ENCODE measurements around the gene PRCD.

Gene PRCD

GRCh38 chr17:76540381-76541300 is 797 bp downstream of the PRCD start:
- DNase-seq (ENCODE audit: low spot score), result no peak

GRCh38 chr17:76541739-76542454 is 2.1 kb downstream of the PRCD start:
- no peak for DNase-seq (ENCODE audit: low spot score)

- DNase-seq (ENCODE audit: low spot score), result no peak
Measured at GRCh38 chr17:76542566-76542971, 2.7 kb downstream of the PRCD start.

- DNase-seq (ENCODE audit: low spot score), result no peak
Measured at GRCh38 chr17:76542984-76543383, 3.1 kb downstream of the PRCD start.

GRCh38 chr17:76543482-76543825 is 3.6 kb downstream of the PRCD start:
- DNase-seq (ENCODE audit: low spot score), result no peak

GRCh38 chr17:76543826-76544545 is 4.1 kb downstream of the PRCD start:
- no peak for DNase-seq (ENCODE audit: low spot score)

GRCh38 chr17:76544546-76545365 is 4.9 kb downstream of the PRCD start:
- no peak for DNase-seq (ENCODE audit: low spot score)

- no peak for DNase-seq (ENCODE audit: low spot score)
Measured at GRCh38 chr17:76545918-76546555, 6.2 kb downstream of the PRCD start.

GRCh38 chr17:76546556-76547182 is 6.8 kb downstream of the PRCD start:
- no peak for DNase-seq (ENCODE audit: low spot score)

- peak; percentile 53 for DNase-seq (ENCODE audit: low spot score)
Measured at GRCh38 chr17:76547183-76547641, 7.4 kb downstream of the PRCD start.

GRCh38 chr17:76547642-76548202 is 7.9 kb downstream of the PRCD start:
- no peak for DNase-seq (ENCODE audit: low spot score)

GRCh38 chr17:76548378-76549214 is 8.8 kb downstream of the PRCD start:
- DNase-seq (ENCODE audit: low spot score), result no peak

GRCh38 chr17:76549215-76549518 is 9.3 kb downstream of the PRCD start:
- DNase-seq (ENCODE audit: low spot score), result no peak

- DNase-seq (ENCODE audit: low spot score), result no peak
Measured at GRCh38 chr17:76549539-76549938, 9.7 kb downstream of the PRCD start.

GRCh38 chr17:76550712-76551615 is 11.1 kb downstream of the PRCD start:
- DNase-seq (ENCODE audit: low spot score), result no peak

- no peak for DNase-seq (ENCODE audit: low spot score)
Measured at GRCh38 chr17:76551685-76552084, 11.8 kb downstream of the PRCD start.

GRCh38 chr17:76553178-76553908 is 13.5 kb downstream of the PRCD start:
- DNase-seq (ENCODE audit: low spot score), result no peak

- no peak for DNase-seq (ENCODE audit: low spot score)
Measured at GRCh38 chr17:76554131-76554530, 14.3 kb downstream of the PRCD start.
